Glutamatergic neuron (in vitro differentiated cells): Measurements from ENCODE around the gene NDUFAF8. TPM values are rescaled to one million over a fixed set of nuclear protein-coding genes. Genes with fewer than 3 reads are reported as not detected.
"Not testable (repeated sequence)": the region's sequence is repeated elsewhere in the genome, so short reads cannot be mapped to it uniquely, and the experiment has no call there.

Experiments
- DNase-seq: peaks from one replicate; pipeline ENCODE4 v3.0.0; 2022
- H3K27ac Mint-ChIP-seq: one replicate; pipeline ENCODE4 v1.8.0; 2020; ENCODE audit warnings: mild to moderate bottlenecking, mixed read lengths, inconsistent platforms; ENCODE audit not compliant: unreplicated experiment
- H3K27me3 Mint-ChIP-seq: one replicate; pipeline ENCODE4 v1.8.0; 2020; ENCODE audit warnings: mild to moderate bottlenecking, moderate library complexity, mixed read lengths, inconsistent platforms; ENCODE audit not compliant: unreplicated experiment
- H3K36me3 Mint-ChIP-seq: one replicate; pipeline ENCODE4 v1.8.0; 2020; ENCODE audit warnings: mild to moderate bottlenecking, mixed read lengths, inconsistent platforms; ENCODE audit not compliant: unreplicated experiment
- H3K4me1 Mint-ChIP-seq: one replicate; pipeline ENCODE4 v1.8.0; 2020; ENCODE audit warnings: mild to moderate bottlenecking, low read depth, mixed read lengths, inconsistent platforms; ENCODE audit not compliant: unreplicated experiment
- H3K4me3 Mint-ChIP-seq: one replicate; pipeline ENCODE4 v1.8.0; 2020; ENCODE audit warnings: mild to moderate bottlenecking, mixed read lengths, inconsistent platforms; ENCODE audit not compliant: unreplicated experiment
- H3K9me3 Mint-ChIP-seq: one replicate; pipeline ENCODE4 v1.8.0; 2020; ENCODE audit warnings: mild to moderate bottlenecking, moderate library complexity, mixed read lengths, inconsistent platforms; ENCODE audit not compliant: unreplicated experiment
- CTCF ChIP-seq: fragments of 200-600 bp; sonication (generic); IDR thresholded peaks from one replicate; pipeline ENCODE4 v1.5.0; 2021; ENCODE audit not compliant: partially characterized antibody, unreplicated experiment
- total RNA-seq: library from RNA; stranded (reverse); fragmentation: NEBNext Ultra II Directional; extraction: Animal tissue kit (Norgen Biotek cat#: 25700); gene quantifications from one replicate; pipeline ENCODE4 v1.2.1, GENCODE V29; 2021; ENCODE audit not compliant: unreplicated experiment

The NDUFAF8 gene
- total RNA-seq, 1 donor from 2014 or later = 31.5 TPM

GRCh38 chr17:81222906-81223761 lies 16.0 kb upstream of the NDUFAF8 start, which contains the start of gene CEP131:
Gene CEP131, minus strand, starts transcription at chr17:81222965. Its CDS starts 2,909 bp downstream, at chr17:81220056.
- Mint-ChIP-seq H3K27me3 (peaks cover 4% of the 10 kb centered on the region), H3K9me3 (peaks cover 13% of the 10 kb centered on the region), H3K4me1 (peaks cover 9% of the 10 kb centered on the region), H3K4me3 (peak within 1 kb of the TSS; percentile 91), H3K27ac (no peak within 1 kb of the TSS), H3K36me3 (peaks cover 10% of the 10 kb centered on the region)
- no peak for TF ChIP-seq CTCF
- DNase-seq = peak; percentile 99

GRCh38 chr17:81223762-81224130 lies 15.4 kb upstream of the NDUFAF8 start:
- H3K4me3 Mint-ChIP-seq = peak overlapping the region; percentile 91
- H3K9me3 Mint-ChIP-seq = peaks cover 13% of the 10 kb centered on the region
- peaks cover 13% of the 10 kb centered on the region for H3K4me1 Mint-ChIP-seq
- DNase-seq = no peak
- TF ChIP-seq CTCF = no peak
- H3K36me3 Mint-ChIP-seq = peaks cover 10% of the 10 kb centered on the region
- no peak overlapping the region for H3K27ac Mint-ChIP-seq
- H3K27me3 Mint-ChIP-seq = peaks cover 4% of the 10 kb centered on the region

- Mint-ChIP-seq H3K9me3 (peaks cover 13% of the 10 kb centered on the region), H3K36me3 (peaks cover 15% of the 10 kb centered on the region), H3K27me3 (peaks cover 11% of the 10 kb centered on the region), H3K27ac (peak overlapping the region; percentile 1)
- DNase-seq, H3K4me3 Mint-ChIP-seq, H3K4me1 Mint-ChIP-seq: not testable (repeated sequence)
Observed at GRCh38 chr17:81227630-81228029, 11.5 kb upstream of the NDUFAF8 start.

GRCh38 chr17:81228420-81228819 lies 10.7 kb upstream of the NDUFAF8 start:
- Mint-ChIP-seq H3K27me3 (peaks cover 11% of the 10 kb centered on the region), H3K4me3 (peak overlapping the region; percentile 18), H3K27ac (peak overlapping the region; percentile 39), H3K4me1 (peaks cover 9% of the 10 kb centered on the region), H3K36me3 (peaks cover 15% of the 10 kb centered on the region), H3K9me3 (peaks cover 13% of the 10 kb centered on the region)
- TF ChIP-seq CTCF = no peak
- peak; percentile 12 for DNase-seq

GRCh38 chr17:81228834-81229665 lies 10.1 kb upstream of the NDUFAF8 start:
- peaks cover 15% of the 10 kb centered on the region for H3K36me3 Mint-ChIP-seq
- peak; percentile 23 for DNase-seq
- peaks cover 10% of the 10 kb centered on the region for H3K9me3 Mint-ChIP-seq
- H3K4me1 Mint-ChIP-seq = peaks cover 4% of the 10 kb centered on the region
- TF ChIP-seq CTCF = no peak
- H3K4me3 Mint-ChIP-seq = no peak overlapping the region
- peaks cover 9% of the 10 kb centered on the region for H3K27me3 Mint-ChIP-seq
- no peak overlapping the region for H3K27ac Mint-ChIP-seq
